ENCODE measurements around the gene PTPRN2.

DNA sequence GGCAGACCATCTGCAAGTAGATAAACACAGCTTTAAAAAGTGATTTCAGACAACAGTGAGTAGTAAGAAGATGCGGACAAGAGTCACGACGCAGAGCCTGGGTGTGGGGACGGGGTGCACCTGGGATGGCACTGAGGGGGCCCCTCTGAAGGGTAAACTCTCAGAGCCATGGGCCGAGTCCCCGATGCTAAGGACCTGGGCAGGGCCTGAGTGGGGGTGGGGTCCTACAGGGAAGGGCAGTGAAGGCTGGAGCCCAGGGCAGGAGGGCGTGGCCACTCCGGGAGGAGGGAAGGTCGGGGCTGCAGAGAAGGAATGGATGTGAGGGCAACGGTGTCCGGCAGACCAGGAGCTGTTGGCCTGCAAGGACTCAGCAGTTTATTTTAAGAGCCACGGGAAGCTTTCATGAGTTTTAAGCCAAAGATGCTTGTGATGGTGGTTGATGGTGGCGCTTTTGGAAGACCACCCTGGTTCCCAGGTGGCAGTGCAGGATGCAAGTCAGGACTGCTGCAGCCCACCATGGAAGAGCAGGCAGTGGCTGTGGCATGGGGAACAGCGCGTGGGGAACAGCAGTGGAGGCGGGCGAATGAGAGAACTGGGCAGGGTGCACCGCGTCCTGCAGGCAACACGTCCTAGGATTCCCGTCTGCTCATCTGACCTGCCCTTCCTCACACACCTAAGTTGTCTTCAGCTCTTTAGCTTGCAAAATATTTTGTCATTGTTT, 954.0 kb downstream of the PTPRN2 start:
- no peak for TF ChIP-seq EZH2 (IDR thresholded peaks at IDR 0.05; ENCODE audit: low read length, missing control alignments)
- TF ChIP-seq CTCF (conservative IDR thresholded peaks at IDR 0.05 in 1 of 2, IDR thresholded peaks at IDR 0.05 in 1 of 2; ENCODE audit: low read depth in 1 of 2, low read length in 2 of 2), result no peak

Data from fibroblast of lung (primary cell).